Gastrocnemius medialis (tissue), 4 donors: ENCODE measurements around the gene RPUSD3. TPM values are rescaled to one million over a fixed set of nuclear protein-coding genes. Genes with fewer than 3 reads are reported as not detected.
A peak's percentile ranks its signal among the peaks of the same experiment; 100 is the strongest.

Experiments
- ATAC-seq, 2 donors: fragments of 150-250 bp; one replicate each; pipeline ENCODE4 v1.9.1; 2016
- DNase-seq, 2 donors: peaks; one replicate each; pipeline ENCODE4 v3.0.0-alpha.2; 2019
- H3K27ac ChIP-seq, 4 donors: fragments of 200-600 bp; sonication (generic); 1 replicate in 1 of 4; 2 replicates in 3 of 4; pipeline ENCODE4 v1.5.1; 2016 to 2018; ENCODE audit warnings: mild to moderate bottlenecking in 2 of 4, moderate library complexity in 1 of 4
- H3K27me3 ChIP-seq, 3 donors: fragments of 200-600 bp; sonication (generic) in 2 of 3; 1 replicate in 1 of 3; 2 replicates in 2 of 3; pipeline versions ENCODE4 v1.5.1 to v1.6.0; 2016 to 2019; ENCODE audit warnings: mild to moderate bottlenecking in 1 of 3, moderate library complexity in 1 of 3
- H3K36me3 ChIP-seq, 2 donors: fragments of 200-600 bp; sonication (generic) in 1 of 2; one replicate each; pipeline ENCODE4 v1.5.1; 2017 to 2018
- H3K4me1 ChIP-seq, 2 donors: fragments of 200-600 bp; sonication (generic) in 1 of 2; one replicate each; pipeline ENCODE4 v1.5.1; 2016 to 2017; ENCODE audit warnings: mild to moderate bottlenecking in 2 of 2
- H3K4me3 ChIP-seq, 4 donors: fragments of 200-600 bp; sonication (generic) in 3 of 4; 1 replicate in 1 of 4; 2 replicates in 3 of 4; pipeline ENCODE4 v1.5.1; 2016 to 2019; ENCODE audit warnings: mild to moderate bottlenecking in 2 of 4
- H3K9me3 ChIP-seq, 3 donors: fragments of 200-600 bp; sonication (generic) in 2 of 3; 1 replicate in 1 of 3; 2 replicates in 2 of 3; pipeline ENCODE4 v1.5.1; 2016 to 2019
- CTCF ChIP-seq, 5 experiments: fragments of 450-650 bp in 3 of 5; fragments of 200-600 bp in 2 of 5; sonication (generic) in 2 of 5; IDR thresholded peaks in 4 of 5; conservative IDR thresholded peaks in 1 of 5; 1 replicate in 4 of 5; 2 replicates in 1 of 5; pipeline ENCODE4 v1.5.1; 2016 to 2019; ENCODE audit warnings: antibody characterized with exemption in 5 of 5, mild to moderate bottlenecking in 3 of 5, moderate library complexity in 3 of 5
- POLR2A ChIP-seq, 2 donors: fragments of 450-650 bp; IDR thresholded peaks; one replicate each; pipeline ENCODE4 v1.6.1; 2017; ENCODE audit warnings: antibody characterized with exemption in 2 of 2, mild to moderate bottlenecking in 2 of 2, moderate library complexity in 2 of 2
- in situ Hi-C, 4 donors: fragments of 200-750 bp; cut with MboI; loops; one replicate each; pipeline versions ENCODE4 v1.15.0 to v1.8.0; 2017; ENCODE audit warnings: low sequenced_read_pairs in 4 of 4
- intact Hi-C: fragments of 100-400 bp; cut with DNase I; formaldehyde crosslinking; loops from one replicate; pipeline ENCODE4 v1.15.1; 2023; ENCODE audit warnings: low total_unique reads
- total RNA-seq, 4 donors: library from RNA; depleted of rRNA; stranded (reverse); fragments of >200 nt; gene quantifications; one replicate each; pipeline versions ENCODE4 v1.1.0 to v1.2.3, GENCODE V29; 2016

RPUSD3 gene
- total RNA-seq, 4 donors from 2014 or later: 72.7 to 96.7 (median 75.5) TPM

GRCh38 chr3:9810846-9811245 is 33.0 kb downstream of the RPUSD3 start:
- no peak for TF ChIP-seq POLR2A (IDR thresholded peaks at IDR 0.05)
- no peak for TF ChIP-seq CTCF (IDR thresholded peaks at IDR 0.05 in 4 of 5, conservative IDR thresholded peaks at IDR 0.05 in 1 of 5)
- ATAC-seq (no peak), DNase-seq (no peak)
- Histone ChIP-seq H3K9me3 (no peaks in the 10 kb centered on the region), H3K4me3 (peak overlapping the region; percentile 65 to 81 (median 70)), H3K27ac (peak overlapping the region; percentile 82 to 95 (median 88)), H3K4me1 (peaks cover 17 to 20% of the 10 kb centered on the region in 2 donors), H3K27me3 (no peaks in the 10 kb centered on the region), H3K36me3 (peaks cover 0 to 14% of the 10 kb centered on the region in 2 donors)
- intact Hi-C loops (loop anchor here (2.0 kb wide), 1 partner anchor 32 kb away; no protein-coding TSS in a partner anchor), in situ Hi-C loops (no loop called here)

GRCh38 chr3:9810433-9810770 is 33.4 kb downstream of the RPUSD3 start:
- no peak for DNase-seq
- Histone ChIP-seq H3K4me1 (peaks cover 17 to 20% of the 10 kb centered on the region in 2 donors), H3K36me3 (peaks cover 0 to 18% of the 10 kb centered on the region in 2 donors), H3K27me3 (no peaks in the 10 kb centered on the region), H3K27ac (peak overlapping the region; percentile 82 to 95 (median 88)), H3K4me3 (peak overlapping the region; percentile 65 to 81 (median 70)), H3K9me3 (no peaks in the 10 kb centered on the region)
- intact Hi-C loops: loop anchor here (2.0 kb wide), 1 partner anchor 32 kb away; no protein-coding TSS in a partner anchor
- in situ Hi-C loops: no loop called here
- peak; percentile 8 to 15 for ATAC-seq
- TF ChIP-seq CTCF (IDR thresholded peaks at IDR 0.05 in 4 of 5, conservative IDR thresholded peaks at IDR 0.05 in 1 of 5): no peak
- no peak for TF ChIP-seq POLR2A (IDR thresholded peaks at IDR 0.05)

GRCh38 chr3:9809615-9810432 is 34.0 kb downstream of the RPUSD3 start, which contains the start of gene TTLL3:
TTLL3 (plus strand) TSS chr3:9810262; CDS start chr3:9810662, 400 bp downstream.
- Histone ChIP-seq H3K9me3 (no peaks in the 10 kb centered on the region), H3K4me1 (peaks cover 17 to 20% of the 10 kb centered on the region in 2 donors), H3K4me3 (peak within 1 kb of the TSS; percentile 65 to 81 (median 70)), H3K27me3 (no peaks in the 10 kb centered on the region), H3K27ac (peak within 1 kb of the TSS; percentile 82 to 95 (median 88)), H3K36me3 (peaks cover 0 to 24% of the 10 kb centered on the region in 2 donors)
- TF ChIP-seq CTCF (IDR thresholded peaks at IDR 0.05 in 4 of 5, conservative IDR thresholded peaks at IDR 0.05 in 1 of 5) (no peak), POLR2A (IDR thresholded peaks at IDR 0.05) (peak; percentile 72 to 73)
- intact Hi-C loops: loop anchor here (2.0 kb wide), 1 partner anchor 33 kb away; no protein-coding TSS in a partner anchor
- ATAC-seq: peak; percentile 71
- peak; percentile 52 to 72 for DNase-seq
- in situ Hi-C loops: no loop called here

GRCh38 chr3:9809239-9809614 is 34.6 kb downstream of the RPUSD3 start:
- no peak for TF ChIP-seq POLR2A (IDR thresholded peaks at IDR 0.05)
- TF ChIP-seq CTCF (IDR thresholded peaks at IDR 0.05 in 4 of 5, conservative IDR thresholded peaks at IDR 0.05 in 1 of 5): no peak
- DNase-seq (no peak), ATAC-seq (peak in 1 of 2 donors; percentile 7)
- peak overlapping the region; percentile 65 to 81 (median 70) for H3K4me3 ChIP-seq
- H3K9me3 ChIP-seq: no peaks in the 10 kb centered on the region
- H3K36me3 ChIP-seq: peaks cover 0 to 30% of the 10 kb centered on the region in 2 donors
- peak overlapping the region; percentile 82 to 95 (median 88) for H3K27ac ChIP-seq
- intact Hi-C loops: no loop called here
- no peaks in the 10 kb centered on the region for H3K27me3 ChIP-seq
- peaks cover 17 to 20% of the 10 kb centered on the region in 2 donors for H3K4me1 ChIP-seq
- in situ Hi-C loops: no loop called here
